ENCODE results near the gene FAM156B. TPM values are rescaled to one million over a fixed set of nuclear protein-coding genes. Genes with fewer than 3 reads are reported as not detected.

The FAM156B gene
- total and polyA plus RNA-seq, 2 of the 8 experiments (the other 6 are each of a cell fraction or from before 2014, with no cell fraction given), result 9.1 to 36.2 TPM

- TF ChIP-seq EZH2 (IDR thresholded peaks at IDR 0.05; ENCODE audit: low read depth, low read length, severe bottlenecking) (no peak), KDM4A (IDR thresholded peaks at IDR 0.05; ENCODE audit: low read depth, low read length, severe bottlenecking) (peak; percentile 11), CBX8 (IDR thresholded peaks at IDR 0.05; ENCODE audit: borderline replicate concordance, low read depth, low read length) (no peak), CTBP2 (IDR thresholded peaks at IDR 0.05; ENCODE audit: borderline replicate concordance, insufficient read depth, insufficient read length, low read length) (no peak), CHD2 (IDR thresholded peaks at IDR 0.05; ENCODE audit: low read length) (0 out of 2 replicates have a peak, but pooled peaks have one; percentile 11), JUN (IDR thresholded peaks at IDR 0.05; ENCODE audit: low read depth, low read length) (no peak), TAF1 (IDR thresholded peaks at IDR 0.05; ENCODE audit: low read depth, low read length) (peak; percentile 51), CEBPB (IDR thresholded peaks at IDR 0.05; ENCODE audit: low read depth, low read length) (peak; percentile 13; the same call in 1 of the 2 replicates), CREB1 (IDR thresholded peaks at IDR 0.05) (peak; percentile 70; the same call in 1 of the 2 replicates), POU5F1 (IDR thresholded peaks at IDR 0.05; ENCODE audit: low read depth, low read length) (no peak), BACH1 (IDR thresholded peaks at IDR 0.05; ENCODE audit: low read length) (0 out of 2 replicates have a peak, but pooled peaks have one; percentile 35), HDAC2 (IDR thresholded peaks at IDR 0.05; ENCODE audit: borderline replicate concordance in 1 of 2, low read depth in 2 of 2, low read length in 2 of 2) (no peak), TAF7 (optimal IDR thresholded peaks at IDR 0.05; ENCODE audit: borderline replicate concordance, low read depth, low read length) (peak; percentile 98), TBP (IDR thresholded peaks at IDR 0.05; ENCODE audit: low read depth, low read length) (peak; percentile 53; the same call in 1 of the 2 replicates), SP1 (IDR thresholded peaks at IDR 0.05; ENCODE audit: low read depth, low read length) (peak; percentile 86), SP4 (IDR thresholded peaks at IDR 0.05; ENCODE audit: low read length) (no peak), KDM1A (IDR thresholded peaks at IDR 0.05; ENCODE audit: borderline replicate concordance, low read length) (no peak), RAD21 (IDR thresholded peaks at IDR 0.05 in 1 of 2, conservative IDR thresholded peaks at IDR 0.05 in 1 of 2; ENCODE audit: low read depth in 2 of 2, low read length in 2 of 2) (peak; percentile 85 to 90), TCF12 (IDR thresholded peaks at IDR 0.05; ENCODE audit: low read depth, low read length) (no peak), PHF8 (conservative IDR thresholded peaks at IDR 0.05; ENCODE audit: low read depth, low read length) (peak; percentile 59; the same call in 1 of the 2 replicates), SUZ12 (IDR thresholded peaks at IDR 0.05; ENCODE audit: low read length) (no peak)
These were observed 37.8 kb downstream of the FAM156B start (continued) for GRCh38 chrX:52934704-52935469.

Measured in H1 (cell line).